ENCODE measurements around the gene NT5E.

- TF ChIP-seq CTCF (IDR thresholded peaks at IDR 0.05) (no peak), EP300 (IDR thresholded peaks at IDR 0.05) (no peak), POLR2A (IDR thresholded peaks at IDR 0.05) (no peak)
Observed at GRCh38 chr6:85452441-85452881, 2.6 kb downstream of the NT5E start.
